ENCODE results near the gene CECR2.

Gene CECR2

DNA sequence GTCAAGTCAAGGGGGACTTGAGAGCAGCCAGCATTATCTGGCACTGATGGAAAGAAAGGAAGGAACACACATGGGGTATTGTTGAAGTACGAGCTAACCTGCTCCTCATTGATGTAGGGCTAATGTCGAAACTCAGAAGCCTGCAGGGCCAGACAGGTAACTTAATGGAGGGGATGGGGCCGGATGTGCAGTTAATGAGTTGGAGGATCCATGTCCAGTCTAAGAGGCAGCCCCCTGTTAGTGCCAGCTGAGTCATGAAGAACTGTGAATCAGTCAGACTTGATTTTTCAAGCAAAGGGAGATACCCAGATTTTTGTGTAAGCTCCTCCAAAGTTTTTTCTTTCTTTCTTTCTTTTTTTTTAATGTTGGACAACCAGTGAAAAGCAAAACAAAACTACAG is 65.6 kb downstream of the CECR2 start:
- TF ChIP-seq, protein P1, sequence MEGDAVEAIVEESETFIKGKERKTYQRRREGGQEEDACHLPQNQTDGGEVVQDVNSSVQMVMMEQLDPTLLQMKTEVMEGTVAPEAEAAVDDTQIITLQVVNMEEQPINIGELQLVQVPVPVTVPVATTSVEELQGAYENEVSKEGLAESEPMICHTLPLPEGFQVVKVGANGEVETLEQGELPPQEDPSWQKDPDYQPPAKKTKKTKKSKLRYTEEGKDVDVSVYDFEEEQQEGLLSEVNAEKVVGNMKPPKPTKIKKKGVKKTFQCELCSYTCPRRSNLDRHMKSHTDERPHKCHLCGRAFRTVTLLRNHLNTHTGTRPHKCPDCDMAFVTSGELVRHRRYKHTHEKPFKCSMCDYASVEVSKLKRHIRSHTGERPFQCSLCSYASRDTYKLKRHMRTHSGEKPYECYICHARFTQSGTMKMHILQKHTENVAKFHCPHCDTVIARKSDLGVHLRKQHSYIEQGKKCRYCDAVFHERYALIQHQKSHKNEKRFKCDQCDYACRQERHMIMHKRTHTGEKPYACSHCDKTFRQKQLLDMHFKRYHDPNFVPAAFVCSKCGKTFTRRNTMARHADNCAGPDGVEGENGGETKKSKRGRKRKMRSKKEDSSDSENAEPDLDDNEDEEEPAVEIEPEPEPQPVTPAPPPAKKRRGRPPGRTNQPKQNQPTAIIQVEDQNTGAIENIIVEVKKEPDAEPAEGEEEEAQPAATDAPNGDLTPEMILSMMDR (IDR thresholded peaks at IDR 0.05; ENCODE audit: low read depth, low read length): no peak
- no peak for DNase-seq (ENCODE audit: extremely low read depth, low read depth)

DNA sequence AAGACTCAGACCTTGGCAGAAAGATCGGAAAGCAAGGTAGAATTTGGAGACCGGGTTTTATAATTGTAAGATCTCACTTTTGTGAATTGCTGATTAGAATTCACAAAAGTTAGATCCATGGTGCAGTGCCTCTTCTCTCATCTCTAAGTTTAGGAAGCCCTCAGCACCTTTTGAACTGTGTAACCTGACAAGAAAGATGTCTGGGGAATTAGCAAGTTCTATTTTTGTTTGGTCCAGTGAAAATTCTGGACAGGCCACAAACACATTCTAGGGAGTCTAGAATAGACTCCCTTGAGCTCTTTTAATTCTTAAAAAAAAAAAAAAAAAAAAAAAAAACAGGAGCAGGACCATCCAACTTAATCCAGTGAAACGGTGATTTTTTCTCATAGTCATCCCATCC is 66.1 kb downstream of the CECR2 start:
- no peak for DNase-seq (ENCODE audit: extremely low read depth, low read depth)
- TF ChIP-seq, protein P1 (IDR thresholded peaks at IDR 0.05; ENCODE audit: low read depth, low read length): no peak

DNA sequence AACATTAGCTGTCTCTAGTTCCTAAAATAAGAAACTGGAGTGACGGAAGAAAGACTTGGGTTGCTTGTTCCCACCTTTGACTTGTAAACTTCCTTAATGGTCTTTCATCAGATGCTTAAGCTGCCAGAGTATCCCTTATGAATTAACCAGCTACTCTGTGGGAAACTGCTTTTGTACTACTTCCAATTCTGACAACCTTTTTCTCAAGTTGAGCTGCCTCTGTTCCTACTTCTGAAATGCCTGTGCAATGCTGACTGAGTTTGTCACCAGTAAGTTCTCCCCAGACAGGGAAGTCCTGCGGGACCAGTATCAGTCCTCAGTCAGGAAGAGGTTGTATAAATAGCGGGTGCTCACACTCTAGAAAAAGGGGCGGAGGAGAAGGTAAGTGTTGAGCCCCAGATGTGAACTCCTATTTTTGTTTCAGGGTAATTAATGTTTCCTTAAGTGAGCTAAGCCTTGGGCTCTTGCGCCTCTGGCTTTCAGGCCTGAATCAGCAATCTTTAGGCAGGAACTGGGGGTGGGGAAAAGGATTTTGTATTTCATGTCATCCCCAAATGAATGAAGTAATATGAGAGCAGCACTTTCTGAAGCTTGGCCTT is 67.2 kb downstream of the CECR2 start:
- DNase-seq (ENCODE audit: extremely low read depth, low read depth): no peak

DNA sequence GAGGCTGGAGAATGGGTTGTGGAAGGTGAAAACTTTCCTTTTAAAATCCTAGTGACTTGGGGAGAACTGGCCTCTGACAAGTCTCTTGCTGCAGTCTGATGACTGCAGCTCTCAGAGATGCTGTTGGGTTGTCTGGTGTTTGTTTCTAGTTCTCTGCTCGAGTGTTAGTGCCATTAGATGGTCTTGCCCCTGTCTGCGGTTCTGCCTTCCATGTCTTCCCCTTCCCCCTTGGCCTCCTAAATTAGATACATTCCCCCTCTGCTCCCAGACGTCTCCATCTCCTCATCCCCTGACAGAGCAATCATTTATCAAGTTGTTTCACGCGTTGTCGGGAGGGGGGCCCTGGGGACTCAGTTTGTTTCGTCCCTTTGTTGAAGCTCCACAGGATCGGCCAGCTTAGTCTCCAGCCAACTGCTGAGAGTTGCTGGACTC is 67.7 kb downstream of the CECR2 start:
- no peak for DNase-seq (ENCODE audit: extremely low read depth, low read depth)
- TF ChIP-seq, protein P1 (IDR thresholded peaks at IDR 0.05; ENCODE audit: low read depth, low read length): no peak

More for the DNA sequence above, 67.2 kb downstream of the CECR2 start:
- TF ChIP-seq, protein P1 (IDR thresholded peaks at IDR 0.05; ENCODE audit: low read depth, low read length): no peak

DNA sequence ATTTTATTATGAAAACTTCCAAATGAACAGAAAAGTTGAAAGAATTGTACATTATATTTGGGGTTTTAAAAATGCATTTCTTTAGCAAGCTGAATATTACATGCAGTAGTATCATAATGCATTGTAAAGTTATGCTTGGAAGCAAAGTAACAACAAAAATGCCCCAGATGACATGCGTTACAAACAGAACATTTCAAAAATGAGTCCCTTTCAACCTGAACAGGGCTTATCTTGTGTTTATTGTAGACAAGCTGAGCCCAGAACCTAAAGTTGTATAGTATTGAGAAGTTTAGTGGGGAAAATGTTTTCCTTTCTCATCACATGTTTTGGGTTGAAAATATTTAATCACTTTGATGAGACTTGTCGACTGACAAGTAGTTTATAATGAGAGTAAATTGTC is 68.8 kb downstream of the CECR2 start:
- TF ChIP-seq, protein P1 (IDR thresholded peaks at IDR 0.05; ENCODE audit: low read depth, low read length): no peak
- DNase-seq (ENCODE audit: extremely low read depth, low read depth): no peak

DNA sequence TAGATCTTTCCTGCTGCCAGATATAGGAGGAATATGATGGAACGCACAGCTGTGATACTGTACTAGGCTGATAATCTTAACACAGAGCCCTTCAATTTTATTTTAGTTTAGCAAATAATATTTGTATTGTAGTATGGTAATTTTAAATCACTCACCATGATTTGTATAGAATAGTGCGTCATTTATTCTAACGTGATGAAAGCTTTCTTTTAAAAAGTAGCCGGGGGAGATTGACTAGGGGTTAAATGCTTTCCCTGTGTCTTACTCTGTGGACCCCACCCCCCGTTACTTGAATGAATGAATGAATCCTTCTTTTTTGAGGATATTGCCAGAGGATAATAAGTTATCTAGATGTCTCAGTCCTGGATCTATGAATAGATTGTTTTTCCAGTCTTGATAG is 72.1 kb downstream of the CECR2 start:
- no peak for DNase-seq (ENCODE audit: extremely low read depth, low read depth)
- TF ChIP-seq, protein P1 (IDR thresholded peaks at IDR 0.05; ENCODE audit: low read depth, low read length): no peak

DNA sequence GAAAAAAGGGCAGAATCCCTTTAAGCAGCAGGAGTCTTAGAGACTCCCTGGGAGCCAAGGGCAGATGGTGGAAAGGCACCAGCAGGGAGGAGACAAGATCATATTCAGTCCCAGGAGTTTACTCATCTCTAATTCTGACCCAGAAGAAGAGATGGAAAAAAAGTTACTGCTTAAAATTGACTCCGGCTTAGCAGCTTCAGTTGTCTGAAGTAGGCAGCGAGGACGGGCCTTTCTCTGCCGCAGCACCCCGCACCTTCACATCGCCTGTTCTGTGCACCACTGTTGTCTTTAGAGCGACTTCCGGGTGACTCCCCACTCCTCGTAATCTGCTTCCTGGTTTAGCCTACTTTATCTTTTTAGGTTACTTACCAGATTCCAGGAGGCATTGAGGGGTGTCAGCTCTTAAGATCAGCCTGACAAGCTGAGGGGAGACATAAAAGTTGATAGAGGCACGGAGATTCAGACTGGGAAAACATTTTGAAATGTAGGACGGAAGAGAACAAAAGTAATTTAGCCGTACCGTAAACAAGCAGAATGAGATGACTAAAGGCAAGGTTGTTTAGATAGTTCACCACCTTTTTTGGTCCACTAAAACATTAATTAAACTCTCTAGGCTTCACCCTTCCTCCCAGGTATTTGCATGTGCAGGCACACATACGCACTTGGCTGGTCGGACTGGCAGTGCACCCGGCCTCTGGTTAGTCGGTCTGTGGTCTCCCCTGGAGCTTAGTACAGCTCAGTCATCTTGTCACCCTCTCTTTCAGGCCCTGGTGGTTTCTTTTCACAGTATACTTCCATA is 74.3 kb downstream of the CECR2 start:
- DNase-seq (ENCODE audit: extremely low read depth, low read depth): no peak
- TF ChIP-seq, protein P1 (IDR thresholded peaks at IDR 0.05; ENCODE audit: low read depth, low read length): no peak

Measured in AG09319 (cell line).